RWPE1 (cell line): ENCODE results near the gene MEF2D.
A peak's percentile ranks its signal among the peaks of the same experiment; 100 is the strongest.

ENCODE experiments used
- CTCF ChIA-PET: fragments of 350-600 bp; sonication (Branson Sonifier 250); formaldehyde crosslinking; extraction: SDS; loops from one replicate; lab custom pipeline; 2021; lab: Yijun Ruan, JAX
- POLR2A ChIA-PET: fragments of 400-600 bp; formaldehyde crosslinking; extraction: SDS; loops from one replicate; lab custom pipeline; 2020; ENCODE audit warnings: antibody characterized with exemption; ENCODE audit not compliant: low non-redundant PET; lab: Yijun Ruan, JAX
- DNase-seq: peaks from one replicate; pipeline ENCODE4 v3.0.0; 2012; ENCODE audit warnings: low spot score
- H3K27ac ChIP-seq: fragments of 450-650 bp; 2 replicates; pipeline ENCODE4 v1.5.1; 2017
- CTCF ChIP-seq: fragments of 450-650 bp; conservative IDR thresholded peaks from 2 replicates; pipeline ENCODE4 v1.5.1; 2017; ENCODE audit warnings: low read depth, mild to moderate bottlenecking

MEF2D gene

GRCh38 chr1:156452907-156453306 lies 47.7 kb downstream of the MEF2D start:
- no peak for TF ChIP-seq CTCF
- POLR2A ChIA-PET = no interaction called here
- DNase-seq = no peak
- no peak overlapping the region for H3K27ac ChIP-seq
- CTCF ChIA-PET = interaction anchor here (0.7 to 0.8 kb wide), 2 partner anchors 70 to 166 kb away, joined by 3 read pairs; partner anchors contain the start of gene HAPLN2

GRCh38 chr1:156451505-156452160 lies 48.9 kb downstream of the MEF2D start:
- no peak for DNase-seq
- POLR2A ChIA-PET = no interaction called here
- CTCF ChIA-PET = interaction anchor here (2.8 kb wide), 1 partner anchor 66 kb away, joined by 12 read pairs; no protein-coding TSS in a partner anchor
- H3K27ac ChIP-seq = no peak overlapping the region
- TF ChIP-seq CTCF = no peak

GRCh38 chr1:156448134-156448967 lies 52.2 kb downstream of the MEF2D start:
- no peak for DNase-seq
- CTCF ChIA-PET = interaction anchor here (4.6 kb wide), 1 partner anchor 64 kb away, joined by 102 read pairs; no protein-coding TSS in a partner anchor
- POLR2A ChIA-PET = no interaction called here
- H3K27ac ChIP-seq = no peak overlapping the region
- no peak for TF ChIP-seq CTCF

- ChIA-PET POLR2A (no interaction called here), CTCF (interaction anchor here (0.5 to 4.6 kb wide), 30 partner anchors 9 to 181 kb away, joined by 3 to 102 read pairs (median 4); partner anchors contain the start of genes HAPLN2 and SMG5)
- H3K27ac ChIP-seq = no peak overlapping the region
Observed at GRCh38 chr1:156445789-156446263, 54.7 kb downstream of the MEF2D start.

GRCh38 chr1:156444407-156445001 lies 56.1 kb downstream of the MEF2D start:
- TF ChIP-seq CTCF = peak; percentile 31; the same call in 1 of the 2 replicates
- CTCF ChIA-PET = interaction anchor here (1.4 to 5.3 kb wide), 4 partner anchors 7 to 164 kb away, joined by 4 to 102 read pairs (median 30); no protein-coding TSS in a partner anchor
- POLR2A ChIA-PET = no interaction called here
- no peak overlapping the region for H3K27ac ChIP-seq
- no peak for DNase-seq

More at GRCh38 chr1:156445789-156446263, 54.7 kb downstream of the MEF2D start:
- peak; percentile 82 for DNase-seq
- peak; percentile 93 for TF ChIP-seq CTCF

- ChIA-PET CTCF (interaction anchor here (0.6 to 5.3 kb wide), 4 partner anchors 24 to 199 kb away, joined by 3 to 53 read pairs (median 4); no protein-coding TSS in a partner anchor), POLR2A (no interaction called here)
- DNase-seq = no peak
- no peak for TF ChIP-seq CTCF
- H3K27ac ChIP-seq = no peak overlapping the region
Observed at GRCh38 chr1:156443286-156443685, 57.3 kb downstream of the MEF2D start.
